Esophagus muscularis mucosa (tissue), 4 donors: Measurements from ENCODE around the gene SFT2D1. TPM values are rescaled to one million over a fixed set of nuclear protein-coding genes. Genes with fewer than 3 reads are reported as not detected.

Source experiments
- DNase-seq: peaks from one replicate; pipeline ENCODE4 v3.0.0-alpha.2; 2017; ENCODE audit errors: extremely low spot score
- H3K27ac ChIP-seq, 4 donors: fragments of 200-600 bp; sonication (generic); replicated peaks in 1 of 4; 1 replicate in 3 of 4; 2 replicates in 1 of 4; pipeline ENCODE4 v1.5.1; 2016 to 2019; ENCODE audit warnings: mild to moderate bottlenecking in 1 of 4
- H3K27me3 ChIP-seq, 4 donors: fragments of 200-600 bp; sonication (generic); one replicate each; pipeline versions ENCODE4 v1.5.1 to v1.6.0; 2016 to 2019
- H3K36me3 ChIP-seq, 4 donors: fragments of 200-600 bp; sonication (generic); one replicate each; pipeline ENCODE4 v1.5.1; 2016 to 2019
- H3K4me1 ChIP-seq, 4 donors: fragments of 200-600 bp; sonication (generic); one replicate each; pipeline ENCODE4 v1.5.1; 2016 to 2019
- H3K4me3 ChIP-seq, 4 donors: fragments of 200-600 bp; sonication (generic); 1 replicate in 2 of 4; 2 replicates in 2 of 4; pipeline ENCODE4 v1.5.1; 2016 to 2019; ENCODE audit warnings: mild to moderate bottlenecking in 4 of 4, moderate library complexity in 1 of 4
- H3K9me3 ChIP-seq, 4 donors: fragments of 200-600 bp; sonication (generic); 1 replicate in 3 of 4; 2 replicates in 1 of 4; pipeline ENCODE4 v1.5.1; 2016 to 2019
- CTCF ChIP-seq, 3 experiments: fragments of 200-600 bp in 2 of 3; fragments of 450-650 bp in 1 of 3; sonication (generic) in 2 of 3; IDR thresholded peaks; one replicate each; pipeline ENCODE4 v1.5.1; 2017 to 2019; ENCODE audit warnings: antibody characterized with exemption in 3 of 3, mild to moderate bottlenecking in 2 of 3, moderate library complexity in 1 of 3
- EP300 ChIP-seq: sonication (generic); formaldehyde crosslinking; IDR thresholded peaks from one replicate; pipeline ENCODE4 v1.6.1; 2017; ENCODE audit warnings: antibody characterized with exemption
- POLR2A ChIP-seq: fragments of 450-650 bp; IDR thresholded peaks from one replicate; pipeline ENCODE4 v1.6.1; 2017; ENCODE audit warnings: antibody characterized with exemption, moderate library complexity, mild to moderate bottlenecking, low read depth
- POLR2AphosphoS5 ChIP-seq, 2 donors: sonication (generic); formaldehyde crosslinking; IDR thresholded peaks; one replicate each; pipeline ENCODE4 v1.6.1; 2017; ENCODE audit warnings: antibody characterized with exemption in 2 of 2
- WGBS: methylation state at CpG from one replicate; pipeline ENCODE4 v1.1.5; 2018; 5-methylcytosine and 5-hydroxymethylcytosine counted together
- intact Hi-C: fragments of 100-400 bp; cut with DNase I; formaldehyde crosslinking; loops from one replicate; pipeline ENCODE4 v1.15.1; 2023
- total RNA-seq, 4 donors: library from RNA; depleted of rRNA; stranded (reverse); fragments of >200 nt; gene quantifications; one replicate each; pipeline versions ENCODE4 v1.1.0 to v1.2.1, GENCODE V29; 2016

The SFT2D1 gene
- total RNA-seq, 4 donors from 2014 or later, result 19.8 to 34.9 (median 27.9) TPM

GRCh38 chr6:166344240-166344639 lies 1.9 kb upstream of the SFT2D1 start:
- no peak for DNase-seq
- intact Hi-C loops, result no loop called here
- Histone ChIP-seq H3K27ac (no peak overlapping the region), H3K4me1 (peaks cover 24 to 36% (median 33%) of the 10 kb centered on the region in 4 donors), H3K36me3 (peaks cover 0 to 4% (median 0%) of the 10 kb centered on the region in 4 donors), H3K27me3 (no peaks in the 10 kb centered on the region), H3K4me3 (no peak overlapping the region), H3K9me3 (no peaks in the 10 kb centered on the region)
- 94% methylated on average over 8 of the region's 8 CpGs for WGBS
- no peak for TF ChIP-seq CTCF (IDR thresholded peaks at IDR 0.05)
- TF ChIP-seq EP300, result no peak
- no peak for TF ChIP-seq POLR2A
- no peak for TF ChIP-seq POLR2AphosphoS5 (IDR thresholded peaks at IDR 0.05)

- H3K36me3 ChIP-seq, result peaks cover 0 to 4% (median 0%) of the 10 kb centered on the region in 4 donors
- WGBS, result 31% methylated on average over 3 of the region's 3 CpGs
- no peak for DNase-seq
- TF ChIP-seq POLR2A, result no peak
- no peak for TF ChIP-seq CTCF (IDR thresholded peaks at IDR 0.05)
- no peak for TF ChIP-seq POLR2AphosphoS5 (IDR thresholded peaks at IDR 0.05)
- no peak for TF ChIP-seq EP300
- H3K27ac ChIP-seq, result peak overlapping the region; percentile 82 to 92 (median 88)
- H3K4me3 ChIP-seq, result peak overlapping the region; percentile 72 to 99 (median 88)
- intact Hi-C loops, result loop anchor here (2.0 kb wide), 1 partner anchor 42 kb away; no protein-coding TSS in a partner anchor
- no peaks in the 10 kb centered on the region for H3K9me3 ChIP-seq
- no peaks in the 10 kb centered on the region for H3K27me3 ChIP-seq
- peaks cover 27 to 47% (median 43%) of the 10 kb centered on the region in 4 donors for H3K4me1 ChIP-seq
These were observed 774 bp upstream of the SFT2D1 start for GRCh38 chr6:166343150-166343487.

GRCh38 chr6:166341977-166342348 lies 382 bp downstream of the SFT2D1 start:
- intact Hi-C loops, result loop anchor here (2.0 kb wide), 1 partner anchor 43 kb away; no protein-coding TSS in a partner anchor
- DNase-seq, result no peak
- Histone ChIP-seq H3K27ac (peak overlapping the region; percentile 82 to 92 (median 88)), H3K9me3 (no peaks in the 10 kb centered on the region), H3K27me3 (no peaks in the 10 kb centered on the region), H3K4me3 (peak overlapping the region; percentile 72 to 99 (median 88)), H3K4me1 (peaks cover 27 to 53% (median 47%) of the 10 kb centered on the region in 4 donors), H3K36me3 (peaks cover 0 to 13% (median 4%) of the 10 kb centered on the region in 4 donors)
- TF ChIP-seq POLR2AphosphoS5 (IDR thresholded peaks at IDR 0.05) (no peak), CTCF (IDR thresholded peaks at IDR 0.05) (no peak), POLR2A (no peak), EP300 (no peak)
- 0% methylated on average over 12 of the region's 16 CpGs for WGBS

GRCh38 chr6:166341464-166341863 lies 881 bp downstream of the SFT2D1 start:
- TF ChIP-seq CTCF (IDR thresholded peaks at IDR 0.05) (no peak), POLR2AphosphoS5 (IDR thresholded peaks at IDR 0.05) (no peak), EP300 (no peak), POLR2A (no peak)
- Histone ChIP-seq H3K36me3 (peaks cover 0 to 18% (median 6%) of the 10 kb centered on the region in 4 donors), H3K4me3 (peak overlapping the region; percentile 72 to 99 (median 88)), H3K9me3 (no peaks in the 10 kb centered on the region), H3K27ac (peak overlapping the region in 2 of 4 donors; percentile 82 to 89), H3K4me1 (peaks cover 27 to 57% (median 52%) of the 10 kb centered on the region in 4 donors), H3K27me3 (no peaks in the 10 kb centered on the region)
- WGBS, result 33% methylated on average over 7 of the region's 7 CpGs
- intact Hi-C loops, result no loop called here
- no peak for DNase-seq

- 96% methylated on average over 9 of the region's 9 CpGs for WGBS
- Histone ChIP-seq H3K27ac (no peak overlapping the region), H3K36me3 (peaks cover 0 to 31% (median 16%) of the 10 kb centered on the region in 4 donors), H3K4me1 (peaks cover 27 to 70% (median 59%) of the 10 kb centered on the region in 4 donors), H3K9me3 (no peaks in the 10 kb centered on the region), H3K4me3 (no peak overlapping the region), H3K27me3 (no peaks in the 10 kb centered on the region)
- TF ChIP-seq POLR2A (no peak), POLR2AphosphoS5 (IDR thresholded peaks at IDR 0.05) (no peak), EP300 (no peak), CTCF (IDR thresholded peaks at IDR 0.05) (no peak)
- no peak for DNase-seq
- intact Hi-C loops, result no loop called here
These were observed 3.5 kb downstream of the SFT2D1 start for GRCh38 chr6:166338854-166339253.
